ENCODE results near the gene BRD3. TPM values are rescaled to one million over a fixed set of nuclear protein-coding genes. Genes with fewer than 3 reads are reported as not detected.

BRD3 gene
- total and polyA plus RNA-seq, 4 experiments from 2014 or later: 16.0 to 48.5 (median 30.5) TPM

DNA sequence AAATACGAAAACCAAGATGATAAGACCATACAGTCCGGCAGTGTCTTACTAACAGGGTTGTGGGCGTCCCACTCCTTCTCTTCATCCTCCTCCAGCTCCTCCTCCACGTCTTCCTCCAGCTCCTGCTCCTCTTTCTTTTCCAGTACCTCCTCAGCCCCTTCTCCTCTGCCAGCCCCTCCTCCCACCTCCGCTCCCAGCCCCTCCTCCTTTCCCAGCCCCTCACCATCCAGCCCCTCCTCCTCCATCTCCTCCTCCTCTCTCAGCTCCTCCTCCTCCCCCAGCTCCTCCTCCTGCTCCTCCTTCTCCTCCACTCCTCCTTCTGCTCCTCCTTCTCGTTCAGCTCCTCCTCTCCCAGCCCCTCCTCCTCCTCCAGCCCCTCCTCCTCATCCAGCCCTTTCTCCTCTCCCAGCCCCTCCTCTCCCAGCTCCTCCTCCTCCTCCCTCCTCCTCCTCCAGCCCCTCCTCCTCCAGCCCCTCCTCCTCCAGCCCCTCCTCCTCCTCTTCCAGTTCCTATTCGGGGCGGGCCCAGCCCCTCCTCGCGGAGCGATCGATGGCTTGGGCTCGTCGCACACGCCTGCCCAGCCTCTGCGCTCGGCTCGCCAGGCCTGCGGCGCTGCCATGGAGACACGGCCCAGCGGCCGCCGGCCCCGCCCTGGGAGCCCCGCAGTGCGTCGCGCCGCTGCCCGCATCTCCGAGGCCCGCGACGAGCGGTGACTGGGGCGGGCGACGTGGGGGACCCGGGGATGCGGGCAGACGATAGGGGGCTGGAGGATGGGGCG lies 42.8 kb downstream of the BRD3 start, which contains the start of gene BRD3OS:
BRD3OS (plus strand) TSS at position 654 of the 778 bp plus-strand sequence. CDS start 1,267 bp downstream, outside the sequence.
- Histone ChIP-seq H3K4me1 (ENCODE audit: insufficient read depth, low read length) (peaks cover 14% of the 10 kb centered on the region), H3K9me3 (ENCODE audit: control insufficient read depth in 1 of 2, low read length in 2 of 2) (no peaks in the 10 kb centered on the region), H3K27me3 (ENCODE audit: insufficient read depth, low read length) (no peaks in the 10 kb centered on the region), H3K36me3 (ENCODE audit: insufficient read depth, low read length) (no peaks in the 10 kb centered on the region), H3K4me3 (ENCODE audit: low read length in 2 of 2) (peak within 1 kb of the TSS; percentile 36 to 89), H3K27ac (ENCODE audit: low read depth, low read length) (peak within 1 kb of the TSS; percentile 68)
- peak within 1 kb of the TSS; percentile 45 to 90 (median 85) for H3K27ac Mint-ChIP-seq
- peaks cover 3 to 22% (median 7%) of the 10 kb centered on the region in 4 donors for H3K4me1 Mint-ChIP-seq
- peak within 1 kb of the TSS; percentile 78 to 86 (median 82) for H3K4me3 Mint-ChIP-seq
- no peaks in the 10 kb centered on the region for H3K9me3 Mint-ChIP-seq
- ChIA-PET POLR2A (ENCODE audit: partially characterized antibody) (interaction anchor here (1.1 to 3.6 kb wide), 7 partner anchors 16 to 382 kb away, joined by 3 to 26 read pairs (median 7); partner anchors contain the start of genes RNU6ATAC and WDR5), CTCF (ENCODE audit: partially characterized antibody) (interaction anchor here (0.7 to 2.4 kb wide), 3 partner anchors 31 to 242 kb away, joined by 3 to 10 read pairs (median 3); no protein-coding TSS in a partner anchor)
- peak; percentile 89 to 96 (median 93) for DNase-seq
- intact Hi-C loops (cut with micrococcal nuclease): loop anchor here (1.0 kb wide), 4 partner anchors 33 to 139 kb away; partner anchors contain the start of genes BRD3, RNU6ATAC and VAV2
- peaks cover 0 to 2% of the 10 kb centered on the region in 2 donors for H3K36me3 Mint-ChIP-seq
- no peaks in the 10 kb centered on the region for H3K27me3 Mint-ChIP-seq

DNA sequence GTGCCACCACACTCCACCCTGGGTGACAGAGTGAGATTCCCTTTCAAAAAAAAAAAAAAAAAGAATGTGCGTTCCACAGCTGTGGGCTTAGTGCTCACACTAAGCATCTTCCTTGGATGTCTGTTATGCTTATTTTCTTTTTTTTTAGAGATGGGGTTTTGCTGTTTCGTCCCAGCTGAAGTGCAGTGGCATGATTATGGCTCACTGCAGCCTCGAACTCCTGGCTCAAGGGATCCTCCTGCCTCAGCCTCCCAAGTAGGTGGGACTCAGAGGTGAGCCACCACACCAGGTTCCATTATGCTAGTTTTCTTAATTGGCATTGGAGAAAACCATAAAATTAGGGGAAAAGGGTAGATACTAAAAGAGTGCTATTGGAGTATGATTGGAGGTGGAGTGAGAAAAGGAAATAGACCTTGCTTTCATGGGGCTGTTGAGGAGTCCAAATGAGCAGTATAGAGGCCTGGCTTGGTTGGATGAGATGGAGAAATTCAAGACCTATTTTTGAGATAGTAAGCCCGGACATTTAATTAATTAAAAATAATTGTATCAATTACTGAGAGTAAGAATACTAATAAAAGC lies 43.5 kb downstream of the BRD3 start:
- Mint-ChIP-seq H3K36me3 (peaks cover 0 to 2% of the 10 kb centered on the region in 2 donors), H3K9me3 (no peaks in the 10 kb centered on the region), H3K4me1 (peaks cover 3 to 22% (median 7%) of the 10 kb centered on the region in 4 donors), H3K4me3 (peak overlapping the region; percentile 36 to 86 (median 65)), H3K27ac (peak overlapping the region in 5 of 7 donors; percentile 45 to 90 (median 86)), H3K27me3 (no peaks in the 10 kb centered on the region)
- Histone ChIP-seq H3K27me3 (ENCODE audit: insufficient read depth, low read length) (no peaks in the 10 kb centered on the region), H3K9me3 (ENCODE audit: control insufficient read depth in 1 of 2, low read length in 2 of 2) (no peaks in the 10 kb centered on the region), H3K4me3 (ENCODE audit: low read length in 2 of 2) (no peak overlapping the region), H3K27ac (ENCODE audit: low read depth, low read length) (no peak overlapping the region), H3K36me3 (ENCODE audit: insufficient read depth, low read length) (no peaks in the 10 kb centered on the region), H3K4me1 (ENCODE audit: insufficient read depth, low read length) (peaks cover 14% of the 10 kb centered on the region)
- CTCF ChIA-PET (ENCODE audit: partially characterized antibody): interaction anchor here (0.7 to 2.4 kb wide), 2 partner anchors 30 to 242 kb away, joined by 3 to 10 read pairs; no protein-coding TSS in a partner anchor
- POLR2A ChIA-PET (ENCODE audit: partially characterized antibody): interaction anchor here (1.1 to 3.6 kb wide), 5 partner anchors 27 to 139 kb away, joined by 3 to 26 read pairs (median 10); partner anchors contain the start of genes RNU6ATAC and WDR5
- intact Hi-C loops (cut with micrococcal nuclease): no loop called here
- DNase-seq: peak in 1 of 5 donors; percentile 4

DNA sequence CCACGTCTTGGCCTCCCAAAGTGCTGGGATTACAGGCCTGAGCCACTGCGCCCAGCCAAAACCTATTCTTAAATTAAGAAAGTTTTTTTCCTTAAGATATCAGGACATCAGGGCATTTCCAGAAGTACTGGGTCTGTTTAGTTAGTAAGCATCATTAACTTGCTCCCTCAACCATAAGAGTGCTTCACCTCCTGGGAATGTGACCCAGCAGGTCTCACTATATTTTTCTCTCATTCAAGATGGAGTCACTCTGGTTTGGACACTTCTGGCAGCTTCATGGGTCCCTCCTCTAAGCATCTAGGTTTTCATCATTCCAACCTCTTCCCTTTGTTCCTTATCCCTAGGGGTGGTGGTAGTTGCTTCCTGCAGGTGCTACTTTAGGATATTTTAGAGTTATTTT lies 52.9 kb downstream of the BRD3 start:
- H3K27ac Mint-ChIP-seq: no peak overlapping the region
- CTCF ChIA-PET (ENCODE audit: partially characterized antibody): interaction anchor here (1.2 to 1.7 kb wide), 2 partner anchors 21 to 233 kb away, joined by 3 to 7 read pairs; no protein-coding TSS in a partner anchor
- DNase-seq: no peak
- peaks cover 0 to 8% (median under 1%) of the 10 kb centered on the region in 8 donors for H3K9me3 Mint-ChIP-seq
- Histone ChIP-seq H3K27ac (ENCODE audit: low read depth, low read length) (no peak overlapping the region), H3K4me3 (ENCODE audit: low read length in 2 of 2) (no peak overlapping the region), H3K4me1 (ENCODE audit: insufficient read depth, low read length) (no peaks in the 10 kb centered on the region), H3K27me3 (ENCODE audit: insufficient read depth, low read length) (no peaks in the 10 kb centered on the region), H3K9me3 (ENCODE audit: control insufficient read depth in 1 of 2, low read length in 2 of 2) (no peaks in the 10 kb centered on the region), H3K36me3 (ENCODE audit: insufficient read depth, low read length) (no peaks in the 10 kb centered on the region)
- H3K36me3 Mint-ChIP-seq: no peaks in the 10 kb centered on the region
- POLR2A ChIA-PET (ENCODE audit: partially characterized antibody): no interaction called here
- H3K4me1 Mint-ChIP-seq: no peaks in the 10 kb centered on the region
- no peaks in the 10 kb centered on the region for H3K27me3 Mint-ChIP-seq
- intact Hi-C loops (cut with micrococcal nuclease): no loop called here
- H3K4me3 Mint-ChIP-seq: no peak overlapping the region

DNA sequence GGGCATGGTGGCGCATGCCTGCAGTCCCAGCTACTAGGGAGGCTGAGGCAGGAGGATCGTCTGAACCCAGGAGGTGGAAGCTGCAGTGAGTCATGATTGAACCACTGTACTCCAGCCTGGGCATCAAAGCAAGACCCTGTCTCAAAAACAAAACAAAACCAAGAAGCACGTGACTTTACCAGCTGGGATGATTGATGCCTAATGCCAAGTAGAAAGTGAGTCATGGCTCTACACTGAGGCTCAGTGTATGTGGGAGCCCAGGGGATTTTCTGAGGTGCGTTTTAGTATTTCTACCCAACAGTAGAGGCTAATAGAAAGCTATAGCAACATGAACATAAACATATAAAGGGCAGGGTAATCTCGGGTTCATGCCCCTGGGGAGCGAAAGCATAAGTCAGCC lies 56.4 kb downstream of the BRD3 start:
- Mint-ChIP-seq H3K4me3 (no peak overlapping the region), H3K27ac (no peak overlapping the region)

DNA sequence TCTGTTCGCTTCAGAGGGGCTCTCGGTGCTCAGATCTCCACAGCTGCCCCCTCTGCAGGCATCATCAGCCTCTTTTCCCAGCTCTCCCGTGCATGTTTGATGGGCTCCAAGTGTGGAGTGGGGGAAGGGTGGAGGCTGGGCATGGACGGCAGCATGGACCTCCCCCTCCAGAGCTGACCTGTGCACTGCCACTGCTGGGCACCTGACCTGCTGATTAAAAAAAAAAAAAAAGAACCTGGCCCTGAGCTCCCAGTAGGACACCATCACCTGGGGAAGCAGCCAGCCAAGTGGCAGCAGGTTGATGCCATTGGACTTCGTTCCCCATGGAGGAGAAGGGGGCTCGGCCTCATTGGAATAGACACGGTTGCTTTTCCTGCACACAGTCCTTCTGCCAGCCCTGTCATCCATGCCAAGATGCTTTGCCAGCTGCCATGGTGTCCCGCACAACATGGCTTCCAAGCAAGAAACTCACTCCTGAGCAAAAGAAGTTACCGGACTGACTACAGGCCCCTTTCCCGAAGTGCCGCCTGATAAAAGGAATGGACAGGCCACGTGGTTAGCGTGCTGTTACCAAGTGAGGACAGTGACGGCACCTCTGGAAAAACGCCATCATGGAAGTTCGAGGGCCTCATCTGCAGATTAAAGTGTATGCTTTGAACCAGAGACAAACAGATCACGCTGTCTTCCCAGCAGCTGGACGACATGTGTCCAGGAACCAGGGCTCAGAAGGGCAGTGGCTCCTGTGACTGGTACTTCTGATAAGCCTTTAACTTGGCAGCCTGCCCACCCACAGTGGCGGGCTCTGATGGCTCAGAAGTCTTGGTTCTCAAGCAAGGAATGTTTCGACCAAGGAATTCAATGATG lies 57.3 kb downstream of the BRD3 start:
- H3K27me3 ChIP-seq (ENCODE audit: insufficient read depth, low read length): no peaks in the 10 kb centered on the region
- no peak overlapping the region for H3K27ac Mint-ChIP-seq
- no peaks in the 10 kb centered on the region for H3K36me3 Mint-ChIP-seq
- no peak for DNase-seq
- H3K4me1 ChIP-seq (ENCODE audit: insufficient read depth, low read length): no peaks in the 10 kb centered on the region
- peaks cover 0 to 6% of the 10 kb centered on the region in 2 donors for H3K27me3 Mint-ChIP-seq
- ChIA-PET CTCF (ENCODE audit: partially characterized antibody) (interaction anchor here (1.1 to 1.7 kb wide), 2 partner anchors 17 to 228 kb away, joined by 3 to 4 read pairs; no protein-coding TSS in a partner anchor), POLR2A (ENCODE audit: partially characterized antibody) (no interaction called here)
- H3K4me1 Mint-ChIP-seq: no peaks in the 10 kb centered on the region
- H3K9me3 ChIP-seq (ENCODE audit: control insufficient read depth in 1 of 2, low read length in 2 of 2): no peaks in the 10 kb centered on the region
- peaks cover 0 to 8% (median under 1%) of the 10 kb centered on the region in 8 donors for H3K9me3 Mint-ChIP-seq
- H3K4me3 ChIP-seq (ENCODE audit: low read length in 2 of 2): no peak overlapping the region
- intact Hi-C loops (cut with micrococcal nuclease): no loop called here
- H3K4me3 Mint-ChIP-seq: no peak overlapping the region
- no peaks in the 10 kb centered on the region for H3K36me3 ChIP-seq (ENCODE audit: insufficient read depth, low read length)
- H3K27ac ChIP-seq (ENCODE audit: low read depth, low read length): no peak overlapping the region

More for the DNA sequence above, 56.4 kb downstream of the BRD3 start:
- ChIA-PET CTCF (ENCODE audit: partially characterized antibody) (interaction anchor here (1.1 kb wide), 1 partner anchor 18 kb away, joined by 3 read pairs; no protein-coding TSS in a partner anchor), POLR2A (ENCODE audit: partially characterized antibody) (no interaction called here)
- H3K27me3 Mint-ChIP-seq: peaks cover 0 to 6% of the 10 kb centered on the region in 2 donors
- H3K27me3 ChIP-seq (ENCODE audit: insufficient read depth, low read length): no peaks in the 10 kb centered on the region
- no peaks in the 10 kb centered on the region for H3K36me3 ChIP-seq (ENCODE audit: insufficient read depth, low read length)
- no peaks in the 10 kb centered on the region for H3K9me3 ChIP-seq (ENCODE audit: control insufficient read depth in 1 of 2, low read length in 2 of 2)
- no peak overlapping the region for H3K27ac ChIP-seq (ENCODE audit: low read depth, low read length)
- intact Hi-C loops (cut with micrococcal nuclease): no loop called here
- no peaks in the 10 kb centered on the region for H3K4me1 Mint-ChIP-seq
- no peak for DNase-seq
- H3K36me3 Mint-ChIP-seq: no peaks in the 10 kb centered on the region
- H3K4me1 ChIP-seq (ENCODE audit: insufficient read depth, low read length): no peaks in the 10 kb centered on the region
- peaks cover 0 to 8% (median under 1%) of the 10 kb centered on the region in 8 donors for H3K9me3 Mint-ChIP-seq
- no peak overlapping the region for H3K4me3 ChIP-seq (ENCODE audit: low read length in 2 of 2)

DNA sequence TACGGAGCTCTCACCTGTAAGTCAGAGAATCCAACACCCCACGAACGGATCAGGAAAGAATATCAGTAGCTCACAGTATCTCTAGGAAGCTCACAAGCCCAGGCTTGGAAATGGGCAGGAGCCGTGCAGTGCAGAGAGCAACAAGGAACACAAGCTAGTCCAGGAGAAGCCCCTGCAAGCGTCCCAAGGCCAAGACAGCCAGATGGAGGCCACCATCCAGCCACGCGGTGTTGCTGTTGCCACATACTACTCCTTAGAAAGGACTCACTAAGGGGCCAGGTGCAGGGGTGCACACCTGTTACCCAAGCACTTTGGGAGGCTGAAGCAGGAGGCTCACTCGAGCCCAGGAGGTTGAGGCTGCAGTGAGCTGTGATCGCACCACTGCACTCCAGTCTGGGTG lies 60.3 kb downstream of the BRD3 start:
- Mint-ChIP-seq H3K4me3 (no peak overlapping the region), H3K27ac (no peak overlapping the region), H3K36me3 (no peaks in the 10 kb centered on the region), H3K4me1 (no peaks in the 10 kb centered on the region), H3K9me3 (peaks cover 0 to 3% (median 0%) of the 10 kb centered on the region in 8 donors), H3K27me3 (peaks cover 2 to 6% of the 10 kb centered on the region in 2 donors)
- H3K27me3 ChIP-seq (ENCODE audit: insufficient read depth, low read length): no peaks in the 10 kb centered on the region
- intact Hi-C loops (cut with micrococcal nuclease): no loop called here
- no peak overlapping the region for H3K27ac ChIP-seq (ENCODE audit: low read depth, low read length)
- no peak overlapping the region for H3K4me3 ChIP-seq (ENCODE audit: low read length in 2 of 2)
- DNase-seq: no peak
- ChIA-PET CTCF (ENCODE audit: partially characterized antibody) (no interaction called here), POLR2A (ENCODE audit: partially characterized antibody) (no interaction called here)
- H3K9me3 ChIP-seq (ENCODE audit: control insufficient read depth in 1 of 2, low read length in 2 of 2): no peaks in the 10 kb centered on the region
- H3K36me3 ChIP-seq (ENCODE audit: insufficient read depth, low read length): no peaks in the 10 kb centered on the region
- no peaks in the 10 kb centered on the region for H3K4me1 ChIP-seq (ENCODE audit: insufficient read depth, low read length)
